A549 (cell line): ENCODE measurements around the gene ACTMAP. TPM values are rescaled to one million over a fixed set of nuclear protein-coding genes. Genes with fewer than 3 reads are reported as not detected.

Experiments used
- ATAC-seq, 2 experiments: fragments of 200-7000 bp in 1 of 2; fragments of >200 bp in 1 of 2; cut with Nextera tagmentation in 1 of 2; cut with Tn5 transposase in 1 of 2; 3 replicates each; pipeline versions ENCODE4 v1.8.0 to v1.9.1; 2018 to 2020; ENCODE audit warnings: mild to moderate bottlenecking in 1 of 2, moderate library complexity in 1 of 2
- CTCF ChIA-PET: fragments of 300-600 bp; sonication (Branson Sonifier 250); formaldehyde crosslinking; extraction: SDS; loops from one replicate; lab custom pipeline; 2021; ENCODE audit warnings: antibody characterized with exemption, inconsistent platforms; lab: Yijun Ruan, JAX
- POLR2A ChIA-PET: fragments of 350-600 bp; formaldehyde crosslinking; extraction: SDS; loops from one replicate; lab custom pipeline; 2021; ENCODE audit warnings: antibody characterized with exemption, inconsistent platforms; lab: Yijun Ruan, JAX
- DNase-seq, 2 experiments: peaks; one replicate each; pipeline versions ENCODE4 v3.0.0 to v3.0.0-alpha.2; 2011 to 2016; ENCODE audit warnings: low read depth in 1 of 2, low spot score in 1 of 2
- FAIRE-seq: peaks from 2 replicates; lab custom pipeline; 2011; peaks lifted over from hg19 to GRCh38; lab: Jason Lieb, UNC
- H3K27ac ChIP-seq, 2 experiments: fragments of >200 bp; sonication (Bioruptor Twin); formaldehyde crosslinking; 3 replicates each; pipeline ENCODE4 v1.5.1; 2016 to 2017
- H3K4me1 ChIP-seq: fragments of >200 bp; sonication (Bioruptor Twin); formaldehyde crosslinking; 3 replicates; pipeline ENCODE4 v1.6.1; 2016
- H3K4me2 ChIP-seq: fragments of >200 bp; sonication (Bioruptor Twin); formaldehyde crosslinking; 3 replicates; pipeline ENCODE4 v1.6.1; 2016
- H3K4me3 ChIP-seq: fragments of >200 bp; sonication (Bioruptor Twin); formaldehyde crosslinking; 3 replicates; pipeline ENCODE4 v1.5.1; 2016
- H3K9me3 ChIP-seq: fragments of >200 bp; sonication (Bioruptor Twin); formaldehyde crosslinking; 3 replicates; pipeline ENCODE4 v1.6.1; 2016
- CBX2 ChIP-seq: fragments of 200-600 bp; sonication (generic); IDR thresholded peaks from 2 replicates; pipeline ENCODE4 v1.6.1; 2016; ENCODE audit warnings: low read depth, mild to moderate bottlenecking, borderline replicate concordance
- CEBPB ChIP-seq, 2 experiments: fragments of >200 bp in 1 of 2; sonication (Bioruptor Twin) in 1 of 2; formaldehyde crosslinking in 1 of 2; IDR thresholded peaks; 2 replicates each; pipeline ENCODE4 v1.6.1; 2012 to 2016
- EHMT2 ChIP-seq: fragments of 200-600 bp; sonication (generic); IDR thresholded peaks from 2 replicates; pipeline ENCODE4 v1.6.1; 2016; ENCODE audit warnings: antibody characterized with exemption, low read depth, mild to moderate bottlenecking, moderate library complexity
- ESRRA ChIP-seq: fragments of 150-350 bp; IDR thresholded peaks from 2 replicates; pipeline ENCODE4 v1.6.1; 2014; ENCODE audit warnings: mild to moderate bottlenecking, low read length, borderline replicate concordance
- FOSB ChIP-seq: fragments of 250-450 bp; sonication (Bioruptor Pico); IDR thresholded peaks from 2 replicates; pipeline ENCODE4 v1.5.0; 2020; ENCODE audit warnings: mild to moderate bottlenecking, moderate library complexity
- FOXS1 ChIP-seq: fragments of 250-450 bp; sonication (Bioruptor Pico); IDR thresholded peaks from 2 replicates; pipeline ENCODE4 v1.5.0; 2020; ENCODE audit warnings: mild to moderate bottlenecking, moderate library complexity
- HEYL ChIP-seq: fragments of 250-450 bp; sonication (Bioruptor Pico); IDR thresholded peaks from 2 replicates; pipeline ENCODE4 v1.8.0; 2021; ENCODE audit warnings: mild to moderate bottlenecking, moderate library complexity
- HOXA7 ChIP-seq: fragments of 250-450 bp; sonication (Bioruptor Pico); IDR thresholded peaks from 2 replicates; pipeline ENCODE4 v1.5.0; 2020; ENCODE audit warnings: mild to moderate bottlenecking, moderate library complexity
- HOXB13 ChIP-seq: fragments of 250-450 bp; sonication (Bioruptor Pico); IDR thresholded peaks from 2 replicates; pipeline ENCODE4 v1.5.0; 2020; ENCODE audit warnings: low read depth, mild to moderate bottlenecking, moderate library complexity
- HOXB5 ChIP-seq: fragments of 250-450 bp; sonication (Bioruptor Pico); IDR thresholded peaks from 2 replicates; pipeline ENCODE4 v1.5.0; 2020; ENCODE audit warnings: mild to moderate bottlenecking, moderate library complexity
- JUN ChIP-seq, 2 experiments: fragments of >200 bp; sonication (Bioruptor Twin); formaldehyde crosslinking; IDR thresholded peaks; 2 replicates in 1 of 2; 3 replicates in 1 of 2; pipeline ENCODE4 v1.6.1; 2016 to 2017
- KDM1A ChIP-seq: fragments of 200-600 bp; sonication (generic); IDR thresholded peaks from 2 replicates; pipeline ENCODE4 v1.6.1; 2016; ENCODE audit warnings: low read depth, mild to moderate bottlenecking
- NFE2L2 ChIP-seq: fragments of 150-350 bp; conservative IDR thresholded peaks from 2 replicates; pipeline ENCODE4 v1.6.1; 2014; ENCODE audit warnings: low read length
- PHF8 ChIP-seq: fragments of 200-600 bp; sonication (generic); IDR thresholded peaks from 2 replicates; pipeline ENCODE4 v1.6.1; 2016; ENCODE audit warnings: low read depth, mild to moderate bottlenecking, antibody characterized with exemption, moderate library complexity, borderline replicate concordance
- POLR2A ChIP-seq: IDR thresholded peaks from 2 replicates; pipeline ENCODE4 v1.6.1; 2012; ENCODE audit warnings: mild to moderate bottlenecking, low read length
- RFX5 ChIP-seq: fragments of 450-650 bp; IDR thresholded peaks from 2 replicates; pipeline ENCODE4 v1.7.1; 2014; ENCODE audit warnings: antibody characterized with exemption, mild to moderate bottlenecking, moderate library complexity
- SMC3 ChIP-seq: fragments of >200 bp; sonication (Bioruptor Twin); formaldehyde crosslinking; IDR thresholded peaks from 3 replicates; pipeline ENCODE4 v1.6.1; 2018; ENCODE audit warnings: inconsistent platforms
- ZFP36 ChIP-seq: fragments of 450-650 bp; IDR thresholded peaks from 2 replicates; pipeline ENCODE4 v1.6.1; 2014; ENCODE audit warnings: borderline replicate concordance; ENCODE audit not compliant: partially characterized antibody
- ZSCAN20 ChIP-seq: fragments of 250-450 bp; sonication (Bioruptor Pico); IDR thresholded peaks from 2 replicates; pipeline ENCODE4 v1.8.0; 2022; ENCODE audit warnings: mild to moderate bottlenecking, moderate library complexity
- WGBS: methylation state at CpG from one replicate; pipeline ENCODE4 v1.1.6; 2017; ENCODE audit errors: missing lambda C conversion rate; 5-methylcytosine and 5-hydroxymethylcytosine counted together
- polyA plus RNA-seq, 4 experiments: library from polyadenylated mRNA; depleted of rRNA in 3 of 4; stranded (reverse); fragments of >200 nt; fragmentation: RNase III in 1 of 4; extraction: RNeasy Plus Mini Kit Qiagen cat#74134 plus additional on column Dnase treatment in 1 of 4; gene quantifications; 2 replicates in 3 of 4; 3 replicates in 1 of 4; pipeline ENCODE4 v1.2.3, GENCODE V29; 2011 to 2017
- TF ChIP-seq, protein P1 (sequence below): fragments of 200-600 bp; sonication (generic); IDR thresholded peaks from 2 replicates; pipeline ENCODE4 v1.6.1; 2016; ENCODE audit warnings: antibody characterized with exemption, mild to moderate bottlenecking, moderate library complexity
- TF ChIP-seq, protein P2 (sequence below): fragments of 250-450 bp; sonication (Bioruptor Pico); IDR thresholded peaks from 2 replicates; pipeline ENCODE4 v1.5.0; 2021; ENCODE audit warnings: mild to moderate bottlenecking, moderate library complexity, borderline replicate concordance
- TF ChIP-seq, protein P3 (sequence below): fragments of 450-650 bp; IDR thresholded peaks from 2 replicates; pipeline ENCODE4 v1.6.1; 2014; ENCODE audit warnings: antibody characterized with exemption
- TF ChIP-seq, protein P4 (sequence below): fragments of 250-450 bp; sonication (Bioruptor Pico); IDR thresholded peaks from 2 replicates; pipeline ENCODE4 v1.5.0; 2020; ENCODE audit warnings: low read depth, mild to moderate bottlenecking, moderate library complexity
- TF ChIP-seq, protein P5 (sequence below): IDR thresholded peaks from 2 replicates; pipeline ENCODE4 v1.6.1; 2012
- TF ChIP-seq, protein P6 (sequence below): fragments of >200 bp; sonication (Bioruptor Twin); formaldehyde crosslinking; IDR thresholded peaks from 3 replicates; pipeline ENCODE4 v1.5.1; 2016

Gene ACTMAP
- polyA plus RNA-seq, 2 of the 4 experiments (the other 2 are of a cell fraction), result 7.8 to 14.8 TPM

DNA sequence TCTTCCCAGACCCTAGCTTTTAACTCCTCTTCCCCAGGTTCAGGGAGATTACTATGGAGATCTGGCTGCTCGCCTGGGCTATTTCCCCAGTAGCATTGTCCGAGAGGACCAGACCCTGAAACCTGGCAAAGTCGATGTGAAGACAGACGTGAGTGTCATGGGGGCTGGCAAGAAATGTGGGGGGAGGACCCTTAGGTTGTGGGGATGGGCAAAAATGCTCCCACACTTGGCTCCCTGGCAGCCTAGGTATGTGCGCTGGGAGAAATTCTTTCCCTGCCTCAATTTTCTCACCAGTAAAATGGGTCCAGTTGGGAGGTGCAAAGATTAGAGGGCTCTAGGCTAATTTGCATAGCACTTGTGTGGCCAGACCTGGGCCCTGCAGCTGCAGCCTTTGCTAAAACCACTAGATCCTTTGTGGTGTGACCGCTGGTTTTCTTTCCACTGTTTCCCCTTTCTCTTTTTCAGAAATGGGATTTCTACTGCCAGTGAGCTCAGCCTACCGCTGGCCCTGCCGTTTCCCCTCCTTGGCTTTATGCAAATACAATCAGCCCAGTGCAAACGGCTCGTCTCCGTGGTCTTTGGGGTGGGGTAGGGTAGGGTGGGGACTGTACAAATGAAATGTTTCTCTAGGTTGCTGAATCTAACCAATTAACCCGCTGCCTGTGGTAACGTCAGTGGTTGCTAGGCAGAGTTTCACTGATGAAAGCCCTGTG lies 26.8 kb upstream of the ACTMAP start (continued):
- TF ChIP-seq NFE2L2 (no peak), POLR2A (no peak; the same call in 1 of the 2 replicates), FOSB (CRISPR knock-in tag) (no peak), HOXB5 (no peak), CBX2 (no peak), ZFP36 (no peak), PHF8 (no peak), ZSCAN20 (CRISPR knock-in tag) (no peak), HOXA7 (CRISPR knock-in tag) (no peak), ESRRA (no peak), KDM1A (peak; percentile 96), EHMT2 (no peak)
- TF ChIP-seq, protein P1, sequence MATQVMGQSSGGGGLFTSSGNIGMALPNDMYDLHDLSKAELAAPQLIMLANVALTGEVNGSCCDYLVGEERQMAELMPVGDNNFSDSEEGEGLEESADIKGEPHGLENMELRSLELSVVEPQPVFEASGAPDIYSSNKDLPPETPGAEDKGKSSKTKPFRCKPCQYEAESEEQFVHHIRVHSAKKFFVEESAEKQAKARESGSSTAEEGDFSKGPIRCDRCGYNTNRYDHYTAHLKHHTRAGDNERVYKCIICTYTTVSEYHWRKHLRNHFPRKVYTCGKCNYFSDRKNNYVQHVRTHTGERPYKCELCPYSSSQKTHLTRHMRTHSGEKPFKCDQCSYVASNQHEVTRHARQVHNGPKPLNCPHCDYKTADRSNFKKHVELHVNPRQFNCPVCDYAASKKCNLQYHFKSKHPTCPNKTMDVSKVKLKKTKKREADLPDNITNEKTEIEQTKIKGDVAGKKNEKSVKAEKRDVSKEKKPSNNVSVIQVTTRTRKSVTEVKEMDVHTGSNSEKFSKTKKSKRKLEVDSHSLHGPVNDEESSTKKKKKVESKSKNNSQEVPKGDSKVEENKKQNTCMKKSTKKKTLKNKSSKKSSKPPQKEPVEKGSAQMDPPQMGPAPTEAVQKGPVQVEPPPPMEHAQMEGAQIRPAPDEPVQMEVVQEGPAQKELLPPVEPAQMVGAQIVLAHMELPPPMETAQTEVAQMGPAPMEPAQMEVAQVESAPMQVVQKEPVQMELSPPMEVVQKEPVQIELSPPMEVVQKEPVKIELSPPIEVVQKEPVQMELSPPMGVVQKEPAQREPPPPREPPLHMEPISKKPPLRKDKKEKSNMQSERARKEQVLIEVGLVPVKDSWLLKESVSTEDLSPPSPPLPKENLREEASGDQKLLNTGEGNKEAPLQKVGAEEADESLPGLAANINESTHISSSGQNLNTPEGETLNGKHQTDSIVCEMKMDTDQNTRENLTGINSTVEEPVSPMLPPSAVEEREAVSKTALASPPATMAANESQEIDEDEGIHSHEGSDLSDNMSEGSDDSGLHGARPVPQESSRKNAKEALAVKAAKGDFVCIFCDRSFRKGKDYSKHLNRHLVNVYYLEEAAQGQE, result no peak
- TF ChIP-seq, protein P2, sequence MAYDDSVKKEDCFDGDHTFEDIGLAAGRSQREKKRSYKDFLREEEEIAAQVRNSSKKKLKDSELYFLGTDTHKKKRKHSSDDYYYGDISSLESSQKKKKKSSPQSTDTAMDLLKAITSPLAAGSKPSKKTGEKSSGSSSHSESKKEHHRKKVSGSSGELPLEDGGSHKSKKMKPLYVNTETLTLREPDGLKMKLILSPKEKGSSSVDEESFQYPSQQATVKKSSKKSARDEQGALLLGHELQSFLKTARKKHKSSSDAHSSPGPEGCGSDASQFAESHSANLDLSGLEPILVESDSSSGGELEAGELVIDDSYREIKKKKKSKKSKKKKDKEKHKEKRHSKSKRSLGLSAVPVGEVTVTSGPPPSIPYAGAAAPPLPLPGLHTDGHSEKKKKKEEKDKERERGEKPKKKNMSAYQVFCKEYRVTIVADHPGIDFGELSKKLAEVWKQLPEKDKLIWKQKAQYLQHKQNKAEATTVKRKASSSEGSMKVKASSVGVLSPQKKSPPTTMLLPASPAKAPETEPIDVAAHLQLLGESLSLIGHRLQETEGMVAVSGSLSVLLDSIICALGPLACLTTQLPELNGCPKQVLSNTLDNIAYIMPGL, result no peak
- TF ChIP-seq, protein P3, sequence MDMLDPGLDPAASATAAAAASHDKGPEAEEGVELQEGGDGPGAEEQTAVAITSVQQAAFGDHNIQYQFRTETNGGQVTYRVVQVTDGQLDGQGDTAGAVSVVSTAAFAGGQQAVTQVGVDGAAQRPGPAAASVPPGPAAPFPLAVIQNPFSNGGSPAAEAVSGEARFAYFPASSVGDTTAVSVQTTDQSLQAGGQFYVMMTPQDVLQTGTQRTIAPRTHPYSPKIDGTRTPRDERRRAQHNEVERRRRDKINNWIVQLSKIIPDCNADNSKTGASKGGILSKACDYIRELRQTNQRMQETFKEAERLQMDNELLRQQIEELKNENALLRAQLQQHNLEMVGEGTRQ, result no peak
- TF ChIP-seq, protein P4, sequence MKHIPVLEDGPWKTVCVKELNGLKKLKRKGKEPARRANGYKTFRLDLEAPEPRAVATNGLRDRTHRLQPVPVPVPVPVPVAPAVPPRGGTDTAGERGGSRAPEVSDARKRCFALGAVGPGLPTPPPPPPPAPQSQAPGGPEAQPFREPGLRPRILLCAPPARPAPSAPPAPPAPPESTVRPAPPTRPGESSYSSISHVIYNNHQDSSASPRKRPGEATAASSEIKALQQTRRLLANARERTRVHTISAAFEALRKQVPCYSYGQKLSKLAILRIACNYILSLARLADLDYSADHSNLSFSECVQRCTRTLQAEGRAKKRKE, result no peak
- TF ChIP-seq, all 56 proteins: peak for 7

DNA sequence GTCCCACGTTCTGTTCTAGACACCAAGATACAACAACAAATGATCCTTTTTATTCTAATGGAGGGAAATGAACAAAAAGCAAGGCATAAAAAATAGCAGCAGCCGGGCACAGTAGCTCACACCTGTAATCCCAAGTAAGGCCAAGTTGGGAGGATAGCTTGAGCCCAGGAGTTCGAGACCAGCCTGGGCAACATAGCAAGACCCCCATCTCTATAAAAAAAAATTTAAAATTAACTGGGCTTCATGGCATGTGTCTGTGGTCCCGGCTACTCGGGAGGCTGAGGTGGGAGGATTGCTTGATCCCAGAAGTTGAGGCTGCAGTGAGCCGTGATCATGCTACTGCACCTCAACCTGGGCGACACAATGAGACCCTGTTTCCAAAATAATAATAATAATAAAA lies 26.1 kb upstream of the ACTMAP start:
- WGBS, result 74% methylated on average over 7 of the region's 7 CpGs
- no peak for TF ChIP-seq SMC3
- TF ChIP-seq, protein P5, sequence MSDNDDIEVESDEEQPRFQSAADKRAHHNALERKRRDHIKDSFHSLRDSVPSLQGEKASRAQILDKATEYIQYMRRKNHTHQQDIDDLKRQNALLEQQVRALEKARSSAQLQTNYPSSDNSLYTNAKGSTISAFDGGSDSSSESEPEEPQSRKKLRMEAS, result no peak
- no peak for TF ChIP-seq HEYL (CRISPR knock-in tag)
- no peak for TF ChIP-seq FOXS1 (CRISPR knock-in tag)
- TF ChIP-seq CEBPB (IDR thresholded peaks at IDR 0.05), result no peak
- TF ChIP-seq, protein P6, sequence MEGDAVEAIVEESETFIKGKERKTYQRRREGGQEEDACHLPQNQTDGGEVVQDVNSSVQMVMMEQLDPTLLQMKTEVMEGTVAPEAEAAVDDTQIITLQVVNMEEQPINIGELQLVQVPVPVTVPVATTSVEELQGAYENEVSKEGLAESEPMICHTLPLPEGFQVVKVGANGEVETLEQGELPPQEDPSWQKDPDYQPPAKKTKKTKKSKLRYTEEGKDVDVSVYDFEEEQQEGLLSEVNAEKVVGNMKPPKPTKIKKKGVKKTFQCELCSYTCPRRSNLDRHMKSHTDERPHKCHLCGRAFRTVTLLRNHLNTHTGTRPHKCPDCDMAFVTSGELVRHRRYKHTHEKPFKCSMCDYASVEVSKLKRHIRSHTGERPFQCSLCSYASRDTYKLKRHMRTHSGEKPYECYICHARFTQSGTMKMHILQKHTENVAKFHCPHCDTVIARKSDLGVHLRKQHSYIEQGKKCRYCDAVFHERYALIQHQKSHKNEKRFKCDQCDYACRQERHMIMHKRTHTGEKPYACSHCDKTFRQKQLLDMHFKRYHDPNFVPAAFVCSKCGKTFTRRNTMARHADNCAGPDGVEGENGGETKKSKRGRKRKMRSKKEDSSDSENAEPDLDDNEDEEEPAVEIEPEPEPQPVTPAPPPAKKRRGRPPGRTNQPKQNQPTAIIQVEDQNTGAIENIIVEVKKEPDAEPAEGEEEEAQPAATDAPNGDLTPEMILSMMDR, result no peak
- no peak for TF ChIP-seq JUN (IDR thresholded peaks at IDR 0.05)
- no peak for TF ChIP-seq RFX5
- no peak for TF ChIP-seq HOXB13
- Histone ChIP-seq H3K4me1 (peaks cover 14% of the 10 kb centered on the region), H3K27ac (peak overlapping the region in 1 of 2 experiments; percentile 87; a peak in 3 of 6 replicates), H3K4me2 (peak overlapping the region; percentile 75), H3K4me3 (no peak overlapping the region), H3K9me3 (no peaks in the 10 kb centered on the region)
- DNase-seq (no peak), ATAC-seq (no peak), FAIRE-seq (no peak)
- ChIA-PET CTCF (interaction anchor here (1.5 to 6.5 kb wide), 5 partner anchors 17 to 113 kb away, joined by 6 to 65 read pairs (median 16); partner anchors contain the start of gene EGLN2), POLR2A (interaction anchor here (3.1 kb wide), 1 partner anchor 27 kb away, joined by 94 read pairs; the partner anchor contains the start of genes ACTMAP and SNRPA)
